A549 (cell line): ENCODE data around the gene METRNL.

Experiments used
- BCL3 ChIP-seq: fragments of >200 bp; sonication (Bioruptor Twin); formaldehyde crosslinking; IDR thresholded peaks from 3 replicates; pipeline ENCODE4 v1.6.1; 2016
- CTCF ChIP-seq: fragments of >200 bp; sonication (Bioruptor Twin); formaldehyde crosslinking; IDR thresholded peaks from 3 replicates; pipeline ENCODE4 v1.5.1; 2016
- EP300 ChIP-seq, 2 experiments: fragments of >200 bp; sonication (Bioruptor Twin); formaldehyde crosslinking; IDR thresholded peaks; 2 replicates in 1 of 2; 3 replicates in 1 of 2; pipeline ENCODE4 v1.6.1; 2016 to 2017
- NFE2L2 ChIP-seq: fragments of 150-350 bp; conservative IDR thresholded peaks from 2 replicates; pipeline ENCODE4 v1.6.1; 2014; ENCODE audit warnings: low read length
- RFX5 ChIP-seq: fragments of 450-650 bp; IDR thresholded peaks from 2 replicates; pipeline ENCODE4 v1.7.1; 2014; ENCODE audit warnings: antibody characterized with exemption, mild to moderate bottlenecking, moderate library complexity
- SREBF2 ChIP-seq: fragments of 450-650 bp; IDR thresholded peaks from 2 replicates; pipeline ENCODE4 v1.6.1; 2014; ENCODE audit warnings: mild to moderate bottlenecking, moderate library complexity

- TF ChIP-seq CTCF: no peak
- no peak for TF ChIP-seq RFX5
- TF ChIP-seq BCL3: no peak
- TF ChIP-seq SREBF2: no peak
- TF ChIP-seq EP300 (IDR thresholded peaks at IDR 0.05): no peak
- TF ChIP-seq NFE2L2: no peak
Measured at GRCh38 chr17:83101805-83102480, 22.5 kb downstream of the METRNL start.
